Psoas muscle (tissue), 8 donors: ENCODE results near the gene SLC8B1. TPM values are rescaled to one million over a fixed set of nuclear protein-coding genes. Genes with fewer than 3 reads are reported as not detected.

Experiments
- ATAC-seq, 4 donors: fragments of 200-7000 bp; cut with Tn5 transposase; one replicate each; pipeline ENCODE4 v1.9.1; 2020; ENCODE audit warnings: moderate library complexity in 3 of 4, mild to moderate bottlenecking in 2 of 4
- DNase-seq, 2 donors: peaks; one replicate each; pipeline ENCODE4 v3.0.0-alpha.2; 2020
- H3K27ac ChIP-seq: fragments of 200-600 bp; one replicate; pipeline ENCODE4 v1.8.0; 2022
- H3K27me3 ChIP-seq, 3 donors: fragments of 200-600 bp in 1 of 3; one replicate each; pipeline versions ENCODE4 v1.6.1 to v1.8.0; 2013 to 2022; ENCODE audit warnings: low read length in 2 of 3, mild to moderate bottlenecking in 2 of 3, moderate library complexity in 1 of 3; ENCODE audit not compliant: insufficient read depth in 3 of 3
- H3K36me3 ChIP-seq, 2 donors: fragments of 200-600 bp in 1 of 2; one replicate each; pipeline versions ENCODE4 v1.6.1 to v1.8.0; 2013 to 2022; ENCODE audit warnings: low read depth in 1 of 2, mild to moderate bottlenecking in 1 of 2, moderate library complexity in 1 of 2; ENCODE audit not compliant: insufficient read depth in 1 of 2
- H3K4me1 ChIP-seq: fragments of 200-600 bp; one replicate; pipeline ENCODE4 v1.8.0; 2022
- H3K4me3 ChIP-seq: fragments of 200-600 bp; one replicate; pipeline ENCODE4 v1.8.0; 2022; ENCODE audit warnings: mild to moderate bottlenecking
- H3K9me3 ChIP-seq: fragments of 200-600 bp; one replicate; pipeline ENCODE4 v1.8.0; 2022
- WGBS, 3 donors: extraction: QIAGEN DNeasy Blood & Tissue Kit; methylation state at CpG; one replicate each; pipeline versions ENCODE4 v1.1.6 to v1.1.7; 2013; 5-methylcytosine and 5-hydroxymethylcytosine counted together
- intact Hi-C, 2 donors: fragments of 100-400 bp; cut with DNase I; formaldehyde crosslinking; loops; one replicate each; pipeline versions ENCODE4 v1.11.0 to v1.14.2; 2022
- polyA plus RNA-seq, 3 donors: library from polyadenylated mRNA; stranded (reverse); fragments of 200-250 nt; gene quantifications; one replicate each; pipeline ENCODE4 v1.2.3, GENCODE V29; 2013
- total RNA-seq, 4 donors: library from RNA; stranded (reverse); fragmentation: NEBNext Ultra II Directional in 2 of 4; extraction: Animal tissue kit (Norgen Biotek cat#: 25700) in 2 of 4; gene quantifications; one replicate each; pipeline versions ENCODE4 v1.2.1 to v1.2.4, GENCODE V29; 2021 to 2023
- TF ChIP-seq, protein P1 (sequence below): fragments of 200-600 bp; IDR thresholded peaks from one replicate; pipeline ENCODE4 v1.8.0; 2022; ENCODE audit warnings: antibody characterized with exemption
- donor health status: healthy with polysubstance abuse.
- donor health status: DM: no; HTN: no; CAD: no; lungs with moderate emphysema.
- donor health status: Bipolar disorder and iron deficiency.
- donor health status: healthy.
- donor health status: DM: yes; HTN: yes; CAD: no.
- donor health status: DM: no; HTN: no; CAD: no.
- donor health status: DM: no; HTN: no; CAD: no.
- donor health status: DM: yes; HTN: yes; CAD: no.

Gene SLC8B1
- total and polyA plus RNA-seq, 7 donors: 5.7 to 10.3 (median 9.2) TPM

DNA sequence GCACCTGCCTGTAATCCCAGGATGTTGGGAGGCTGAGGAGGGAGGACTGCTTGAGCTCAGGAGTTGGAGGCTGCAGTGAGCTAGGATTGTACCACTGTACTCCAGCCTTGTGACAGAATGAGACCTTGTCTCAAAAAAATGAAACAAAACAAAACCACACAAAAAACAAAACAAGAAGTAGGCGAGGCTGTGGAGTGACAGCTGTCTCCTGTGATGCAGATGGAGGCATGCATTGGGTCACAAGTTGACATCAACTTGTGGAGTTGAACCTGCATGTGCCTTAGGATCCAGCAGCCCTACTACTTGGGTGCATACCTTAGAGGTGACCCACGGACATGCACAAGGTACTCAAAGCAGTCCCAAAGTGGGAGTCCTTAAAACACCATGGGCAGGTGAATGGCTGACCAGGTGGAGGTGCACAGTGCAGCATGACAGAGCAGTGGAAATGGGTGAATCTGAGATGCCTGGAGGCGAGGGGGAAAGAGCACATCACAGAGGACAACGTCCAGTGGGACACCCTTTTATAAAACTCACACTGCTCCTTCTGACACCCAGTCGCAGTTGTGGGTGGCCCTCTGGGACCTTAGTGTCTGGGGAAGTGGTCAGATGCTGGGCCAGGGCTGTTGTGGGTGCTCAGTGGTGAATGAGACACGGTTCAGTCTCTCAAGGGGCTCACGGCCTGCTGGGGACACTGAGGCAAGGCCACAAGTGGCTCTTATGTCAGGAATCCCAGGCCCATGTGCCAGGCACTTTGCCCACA lies 36.2 kb upstream of the SLC8B1 start:
- intact Hi-C loops: no loop called here
- WGBS, 3 donors: 82 to 84% (median 83%) methylated on average over 7 of the region's 7 CpGs
- Histone ChIP-seq H3K27ac (no peak overlapping the region), H3K4me3 (no peak overlapping the region), H3K36me3 (peaks cover 0 to 61% of the 10 kb centered on the region in 2 donors), H3K4me1 (peaks cover 13% of the 10 kb centered on the region), H3K9me3 (no peaks in the 10 kb centered on the region), H3K27me3 (no peaks in the 10 kb centered on the region)
- ATAC-seq (no peak), DNase-seq (no peak)
- TF ChIP-seq, protein P1, sequence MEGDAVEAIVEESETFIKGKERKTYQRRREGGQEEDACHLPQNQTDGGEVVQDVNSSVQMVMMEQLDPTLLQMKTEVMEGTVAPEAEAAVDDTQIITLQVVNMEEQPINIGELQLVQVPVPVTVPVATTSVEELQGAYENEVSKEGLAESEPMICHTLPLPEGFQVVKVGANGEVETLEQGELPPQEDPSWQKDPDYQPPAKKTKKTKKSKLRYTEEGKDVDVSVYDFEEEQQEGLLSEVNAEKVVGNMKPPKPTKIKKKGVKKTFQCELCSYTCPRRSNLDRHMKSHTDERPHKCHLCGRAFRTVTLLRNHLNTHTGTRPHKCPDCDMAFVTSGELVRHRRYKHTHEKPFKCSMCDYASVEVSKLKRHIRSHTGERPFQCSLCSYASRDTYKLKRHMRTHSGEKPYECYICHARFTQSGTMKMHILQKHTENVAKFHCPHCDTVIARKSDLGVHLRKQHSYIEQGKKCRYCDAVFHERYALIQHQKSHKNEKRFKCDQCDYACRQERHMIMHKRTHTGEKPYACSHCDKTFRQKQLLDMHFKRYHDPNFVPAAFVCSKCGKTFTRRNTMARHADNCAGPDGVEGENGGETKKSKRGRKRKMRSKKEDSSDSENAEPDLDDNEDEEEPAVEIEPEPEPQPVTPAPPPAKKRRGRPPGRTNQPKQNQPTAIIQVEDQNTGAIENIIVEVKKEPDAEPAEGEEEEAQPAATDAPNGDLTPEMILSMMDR: no peak

DNA sequence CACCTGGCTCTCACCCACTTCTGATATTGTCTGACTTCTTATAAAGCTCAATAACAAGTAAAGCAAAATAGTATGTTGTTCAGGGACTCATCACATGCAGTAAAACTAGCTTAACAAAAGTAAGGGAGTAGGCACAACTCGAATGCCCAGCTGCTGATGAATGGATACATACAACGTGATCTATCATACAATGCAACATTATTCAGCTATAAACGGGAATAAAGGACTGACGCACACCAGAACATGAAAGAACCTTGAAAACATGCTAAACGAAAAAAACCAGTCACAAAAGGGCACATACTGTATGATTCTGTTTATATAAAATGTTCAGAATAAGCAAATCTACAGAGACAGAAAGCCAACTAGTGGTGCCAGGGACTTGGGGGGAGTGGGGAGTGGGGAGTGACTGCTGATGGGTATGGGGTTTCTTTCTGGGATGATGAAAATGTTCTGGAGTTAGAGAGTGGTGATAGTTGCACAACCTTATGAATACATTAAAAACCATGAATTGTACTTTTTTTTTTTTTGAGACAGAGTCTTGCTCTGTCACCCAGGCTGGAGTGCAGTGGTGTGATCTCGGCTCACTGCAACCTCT lies 34.6 kb upstream of the SLC8B1 start:
- DNase-seq: no peak
- H3K27me3 ChIP-seq: no peaks in the 10 kb centered on the region
- peaks cover 0 to 45% of the 10 kb centered on the region in 2 donors for H3K36me3 ChIP-seq
- H3K4me1 ChIP-seq: peaks cover 18% of the 10 kb centered on the region
- H3K4me3 ChIP-seq: no peak overlapping the region
- no peak for ATAC-seq
- TF ChIP-seq, protein P1: no peak
- intact Hi-C loops: loop anchor here in 1 of 2 donors (10.0 kb wide), 1 partner anchor 185 kb away; the partner anchor contains the start of genes DDX54 and RITA1
- no peak overlapping the region for H3K27ac ChIP-seq
- H3K9me3 ChIP-seq: no peaks in the 10 kb centered on the region
- WGBS, 3 donors: 83 to 87% (median 84%) methylated on average over 6 of the region's 6 CpGs

DNA sequence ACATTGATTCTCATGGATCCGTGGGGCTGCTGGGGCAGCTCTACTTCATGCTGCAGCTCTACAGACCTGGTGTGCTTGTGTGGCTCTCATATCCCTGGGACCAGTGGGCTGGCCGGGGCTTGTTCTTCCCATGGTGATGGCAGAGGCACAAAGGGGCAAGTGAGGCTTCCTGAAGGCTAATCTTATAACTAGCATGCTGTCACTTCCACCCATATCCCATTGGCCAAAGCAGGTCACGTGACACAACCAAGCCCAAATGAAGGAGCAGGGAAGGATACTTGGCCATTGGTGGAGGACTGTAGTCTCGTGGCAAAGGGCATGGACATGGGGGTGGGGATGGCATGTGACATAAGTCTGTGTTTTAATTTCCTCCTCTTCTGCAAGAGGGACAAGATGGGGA lies 33.4 kb upstream of the SLC8B1 start:
- Histone ChIP-seq H3K4me1 (peaks cover 18% of the 10 kb centered on the region), H3K27me3 (no peaks in the 10 kb centered on the region), H3K9me3 (no peaks in the 10 kb centered on the region), H3K36me3 (peaks cover 0 to 35% of the 10 kb centered on the region in 2 donors), H3K27ac (no peak overlapping the region), H3K4me3 (no peak overlapping the region)
- TF ChIP-seq, protein P1: no peak
- intact Hi-C loops: loop anchor here in 1 of 2 donors (10.0 kb wide), 1 partner anchor 184 kb away; the partner anchor contains the start of genes DDX54 and RITA1
- ATAC-seq (no peak), DNase-seq (no peak)
- 82 to 90% (median 85%) methylated on average over 4 of the region's 4 CpGs for WGBS, 3 donors

DNA sequence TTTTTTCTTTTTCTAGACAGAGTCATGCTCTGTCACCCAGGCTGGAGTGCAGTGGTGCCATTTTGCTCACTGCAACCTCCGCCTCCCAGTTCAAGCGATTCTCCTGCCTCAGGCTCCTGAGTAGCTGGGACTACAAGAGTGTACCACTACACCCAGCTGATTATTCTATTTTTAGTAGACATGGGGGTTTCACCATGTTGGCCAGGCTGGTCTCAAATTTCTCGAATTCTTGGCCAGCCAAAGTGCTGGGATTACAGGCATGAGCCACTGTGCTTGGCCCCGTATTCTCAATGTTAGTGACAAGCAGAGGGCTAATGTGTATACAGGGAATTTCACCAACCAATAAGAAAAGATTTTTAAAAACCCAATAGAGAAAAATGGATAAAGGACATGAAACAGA lies 31.9 kb upstream of the SLC8B1 start:
- 28 to 40% (median 29%) methylated on average over 4 of the region's 4 CpGs for WGBS, 3 donors

More for the DNA sequence above, 31.9 kb upstream of the SLC8B1 start:
- peak overlapping the region; percentile 56 for H3K27ac ChIP-seq
- DNase-seq (no peak), ATAC-seq (peak; percentile 93 to 95 (median 94))
- TF ChIP-seq, protein P1: no peak
- H3K27me3 ChIP-seq: no peaks in the 10 kb centered on the region
- H3K4me3 ChIP-seq: no peak overlapping the region
- peaks cover 18% of the 10 kb centered on the region for H3K4me1 ChIP-seq
- intact Hi-C loops: loop anchor here in 1 of 2 donors (10.0 kb wide), 1 partner anchor 182 kb away; the partner anchor contains the start of genes DDX54 and RITA1
- peaks cover 0 to 20% of the 10 kb centered on the region in 2 donors for H3K36me3 ChIP-seq
- no peaks in the 10 kb centered on the region for H3K9me3 ChIP-seq
